Hypothalamus (tissue), 51 donors: ENCODE measurements around the gene KRTAP21-3.

Experiments
- DNase-seq, 51 donors: peaks; one replicate each; lab custom pipeline; 2025; lab: John Stamatoyannopoulos, UW

KRTAP21-3 gene

DNA sequence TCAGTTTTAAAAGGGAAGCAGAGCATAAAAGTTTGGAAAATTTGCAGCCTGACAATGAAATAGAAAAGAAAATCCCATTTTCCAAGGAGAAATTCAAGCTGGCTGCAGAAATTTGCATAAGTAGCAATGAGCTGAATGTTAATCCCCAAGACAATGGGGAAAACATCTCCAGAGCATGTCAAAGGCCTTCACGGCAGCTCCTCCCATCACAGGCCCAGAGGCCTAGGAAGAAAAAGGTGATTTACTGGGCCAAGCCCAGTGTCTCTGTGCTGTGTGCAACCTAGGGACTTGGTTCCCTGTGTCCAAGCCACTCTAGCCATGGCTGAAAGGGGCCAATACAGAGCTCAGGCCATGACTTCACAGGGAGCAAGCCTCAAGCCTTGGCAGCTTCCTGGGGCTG, 49.8 kb downstream of the KRTAP21-3 start:
- no peak for DNase-seq
